OCI-M1 (cell line): Measurements from ENCODE around the gene GLYATL3.

ENCODE experiments used
- DNase-seq: peaks from one replicate; lab custom pipeline; 2025; lab: John Stamatoyannopoulos, UW

Gene GLYATL3

GRCh38 chr6:49514571-49515484 lies 15.1 kb downstream of the GLYATL3 start:
- DNase-seq = no peak

GRCh38 chr6:49515485-49516146 lies 15.9 kb downstream of the GLYATL3 start:
- DNase-seq = no peak

DNA sequence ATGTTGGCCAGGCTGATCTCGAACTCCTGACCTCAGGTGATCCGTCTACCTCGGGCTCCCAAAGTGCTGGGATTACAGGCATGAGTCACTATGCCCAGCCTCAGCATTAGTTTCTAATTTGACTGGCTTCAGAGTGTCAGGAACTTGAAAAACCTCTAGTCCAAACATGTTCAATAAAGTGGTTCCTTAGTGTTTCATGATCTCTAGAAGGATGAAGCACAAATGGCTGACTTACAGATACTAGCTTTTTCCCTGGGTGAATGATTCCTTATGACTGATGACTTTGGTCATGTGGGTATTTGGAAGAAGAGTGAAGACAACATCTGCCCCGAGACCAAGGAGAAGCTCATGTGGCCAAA lies 16.4 kb downstream of the GLYATL3 start:
- no peak for DNase-seq

- DNase-seq = no peak
Observed at GRCh38 chr6:49517919-49518318, 18.2 kb downstream of the GLYATL3 start.

DNA sequence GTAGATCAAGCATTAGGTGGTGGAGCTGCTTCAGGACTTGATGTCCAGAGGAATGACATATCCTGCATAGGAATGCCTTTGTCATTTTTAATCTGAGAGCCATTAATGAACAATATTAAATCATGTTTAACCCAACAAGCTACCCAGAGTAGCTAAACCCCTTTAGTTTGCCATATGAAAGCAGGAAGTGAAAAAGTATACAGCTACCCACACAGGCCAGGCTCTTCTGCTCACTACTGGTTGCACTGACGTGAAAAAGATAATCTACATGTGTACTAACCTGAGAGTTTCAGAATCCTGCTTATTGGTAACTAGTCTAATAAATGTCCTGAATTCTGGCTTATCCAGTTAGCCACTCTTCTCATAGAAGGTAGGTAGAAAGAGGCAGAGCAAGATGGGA lies 19.9 kb downstream of the GLYATL3 start:
- no peak for DNase-seq

- DNase-seq = no peak
Observed at GRCh38 chr6:49522710-49523593, 23.2 kb downstream of the GLYATL3 start.

GRCh38 chr6:49523901-49524300 lies 24.2 kb downstream of the GLYATL3 start:
- DNase-seq = no peak

- DNase-seq = no peak
Observed at GRCh38 chr6:49524541-49524940, 24.8 kb downstream of the GLYATL3 start.

GRCh38 chr6:49526598-49526997 lies 26.9 kb downstream of the GLYATL3 start:
- no peak for DNase-seq

GRCh38 chr6:49527320-49527719 lies 27.6 kb downstream of the GLYATL3 start:
- peak; percentile 24 for DNase-seq

DNA sequence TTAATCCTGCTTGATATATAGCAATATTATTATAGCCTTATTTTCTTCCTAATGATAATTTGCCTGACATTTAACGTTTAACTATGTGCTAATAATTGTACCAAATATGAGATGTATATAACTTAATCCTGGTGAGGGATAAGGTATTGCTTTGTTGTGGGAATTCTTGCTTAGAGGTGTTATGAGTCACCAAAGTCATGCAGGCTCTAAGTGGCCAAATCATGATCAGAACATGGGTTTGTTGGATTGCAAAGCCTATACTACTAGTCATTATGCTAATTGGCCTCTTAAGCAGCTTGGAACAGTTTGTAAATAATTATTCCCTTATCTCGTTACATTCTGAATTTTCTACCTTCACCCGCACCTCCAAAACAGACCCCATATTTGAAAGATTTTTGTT lies 28.8 kb downstream of the GLYATL3 start:
- DNase-seq = no peak

- no peak for DNase-seq
Observed at GRCh38 chr6:49530141-49530776, 30.5 kb downstream of the GLYATL3 start.

DNA sequence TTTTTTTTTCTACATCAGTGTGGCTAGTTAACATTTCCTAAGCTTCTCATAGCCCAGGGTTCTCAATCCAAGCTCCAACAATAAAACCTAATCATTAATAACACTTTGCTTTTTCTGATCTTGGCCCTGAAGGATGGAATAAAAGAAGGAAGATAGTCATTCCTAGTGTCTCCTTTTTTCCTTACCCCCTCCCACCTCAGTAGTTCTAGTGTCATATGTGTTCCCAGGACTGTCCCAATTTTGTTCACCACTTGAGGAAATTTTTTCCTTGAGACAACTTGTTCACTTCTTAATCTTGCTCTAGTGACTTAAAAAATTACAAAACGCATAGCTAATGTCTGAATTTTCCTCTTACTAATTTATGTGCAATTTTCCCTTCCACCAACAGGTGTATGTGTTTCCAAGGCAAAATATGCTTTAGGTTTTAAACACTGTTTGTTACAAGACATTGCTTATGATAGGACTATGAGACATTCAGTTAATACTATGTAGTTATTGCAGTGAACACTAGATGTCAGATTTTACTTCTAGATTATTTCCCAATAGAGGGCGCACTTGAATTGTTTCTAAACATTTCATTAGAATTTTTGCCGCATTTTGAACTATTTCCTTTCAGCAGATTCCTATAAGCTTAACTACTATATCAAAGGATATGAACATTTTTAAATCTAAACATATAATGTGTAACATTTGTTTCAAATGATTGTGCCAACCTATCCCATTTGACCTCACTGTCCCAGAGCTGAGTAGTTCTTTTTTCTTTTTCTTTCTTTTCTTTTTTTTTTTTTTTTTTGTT lies 32.2 kb downstream of the GLYATL3 start:
- DNase-seq = peak; percentile 96

DNA sequence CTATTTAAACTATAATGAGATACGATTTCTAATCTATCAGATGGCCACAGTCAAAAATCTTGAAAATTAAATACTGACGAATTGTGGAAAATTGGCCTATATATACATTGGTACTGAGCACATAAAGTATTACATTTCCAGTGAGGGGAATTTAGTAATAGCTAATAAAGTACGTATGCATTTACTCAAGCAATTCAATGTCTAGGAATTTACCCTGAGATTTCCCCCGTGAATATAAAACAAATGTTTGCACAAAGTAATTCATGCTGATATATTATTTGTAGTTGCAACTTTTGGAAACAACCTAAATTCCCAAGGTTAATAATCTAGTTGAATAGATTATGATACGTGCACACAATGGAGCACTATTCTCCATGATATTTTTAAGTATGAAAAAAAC lies 36.1 kb downstream of the GLYATL3 start:
- DNase-seq = no peak

- DNase-seq = peak; percentile 17
Observed at GRCh38 chr6:49539102-49539501, 39.4 kb downstream of the GLYATL3 start.

DNA sequence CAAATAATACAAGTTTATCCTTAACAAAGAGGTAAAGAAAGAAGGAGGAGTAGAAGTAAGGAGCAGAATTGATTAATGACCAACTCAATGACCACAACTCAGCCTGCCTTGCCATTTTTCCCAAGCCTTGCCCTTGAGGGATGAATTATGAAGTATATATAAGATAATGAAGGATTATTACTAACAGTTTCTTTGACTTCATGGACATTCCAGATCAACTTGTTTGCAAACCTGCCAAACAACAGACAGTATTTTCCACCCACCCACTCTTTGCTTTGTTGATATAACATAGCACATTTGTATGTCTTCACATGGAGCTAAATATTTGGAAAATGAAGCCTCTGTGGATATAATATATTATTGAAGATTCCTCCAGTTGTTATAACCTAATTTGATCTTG lies 40.9 kb downstream of the GLYATL3 start:
- no peak for DNase-seq

GRCh38 chr6:49541210-49541724 lies 41.5 kb downstream of the GLYATL3 start:
- DNase-seq = peak; percentile 67

DNA sequence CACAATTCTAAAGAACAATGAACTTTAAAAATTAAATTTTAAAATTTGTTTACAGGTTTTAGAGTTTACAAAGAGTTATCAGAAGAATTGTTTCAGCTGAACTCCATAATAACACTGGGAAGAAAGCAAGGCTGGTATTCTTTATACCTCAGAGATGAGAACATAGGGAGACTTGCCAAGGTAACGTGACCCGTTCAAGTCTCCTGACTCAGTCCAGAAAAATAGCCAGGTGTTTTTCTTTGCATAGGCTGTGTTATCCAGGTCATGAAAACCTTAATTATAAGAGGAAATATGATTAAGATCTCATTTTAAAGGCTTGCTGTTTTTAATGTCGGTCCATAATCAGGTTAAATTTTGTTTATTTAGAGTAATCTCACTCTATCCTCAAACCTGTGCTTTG lies 42.2 kb downstream of the GLYATL3 start:
- no peak for DNase-seq

GRCh38 chr6:49543087-49543858 lies 43.5 kb downstream of the GLYATL3 start:
- peak; percentile 81 for DNase-seq

DNA sequence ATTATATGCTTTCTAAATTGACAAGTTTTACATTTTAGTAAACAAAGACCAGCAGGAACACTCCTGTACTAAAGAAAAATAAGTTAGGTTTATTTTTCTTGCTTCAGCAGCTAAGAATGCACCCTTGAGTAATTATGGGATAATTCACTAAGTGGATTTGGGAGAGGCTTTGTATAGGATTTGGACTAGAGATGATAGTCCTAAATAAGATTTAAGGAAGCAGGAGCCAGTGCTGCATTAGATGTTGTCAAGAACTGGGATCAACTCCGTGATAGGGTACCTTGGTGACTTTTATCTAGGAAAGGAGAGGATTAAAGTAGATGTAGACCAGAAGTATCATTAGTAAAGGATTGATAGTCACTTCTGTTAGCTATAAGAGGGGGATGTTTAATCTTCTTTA lies 46.6 kb downstream of the GLYATL3 start:
- no peak for DNase-seq
